ENCODE results near the gene GDA. TPM values are rescaled to one million over a fixed set of nuclear protein-coding genes. Genes with fewer than 3 reads are reported as not detected.

GDA gene
- total and polyA plus RNA-seq, 9 of the 15 experiments (the other 6 are each of a cell fraction or from before 2014, with no cell fraction given), result 4.5 to 18.0 (median 12.7) TPM

DNA sequence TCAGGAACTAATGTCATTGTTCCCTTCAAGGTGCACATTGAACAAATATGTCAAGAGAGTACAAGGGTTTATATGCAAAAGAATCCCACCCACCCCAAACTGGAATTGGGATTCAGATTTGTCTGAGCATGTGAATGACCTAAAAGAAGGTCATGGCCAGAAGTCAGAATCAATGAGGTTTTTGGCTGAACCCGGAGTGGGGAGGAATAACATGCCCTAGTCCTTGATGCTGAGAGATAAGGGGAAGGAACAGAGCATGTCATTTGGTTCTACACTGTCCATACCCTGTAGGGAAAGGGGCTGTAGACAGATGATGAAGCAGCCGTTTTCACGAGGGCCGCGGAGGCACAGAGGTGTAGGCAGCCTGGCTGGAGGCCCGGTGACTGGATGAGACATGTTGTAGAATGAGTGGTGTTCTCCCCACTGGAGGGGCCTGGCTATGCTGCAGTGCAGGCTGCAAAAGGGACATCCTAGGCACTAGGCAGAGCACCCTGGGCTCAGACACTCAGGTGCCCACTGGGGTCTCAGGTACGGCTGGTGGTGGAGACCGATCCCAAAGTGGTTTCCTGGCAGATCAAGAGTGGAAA, 149.9 kb downstream of the GDA start:
- H3K9me1 ChIP-seq (ENCODE audit: control insufficient read depth, insufficient read depth, low read length), result no peaks in the 10 kb centered on the region
- H2AFZ ChIP-seq (ENCODE audit: low read depth, low read length), result no peak overlapping the region
- DNase-seq (ENCODE audit: extremely low read depth in 1 of 4, low spot score in 3 of 4) (no peak), FAIRE-seq (no peak), ATAC-seq (no peak)
- WGBS (ENCODE audit: insufficient coverage, low coverage, missing lambda C conversion rate), result 3% methylated on average over 8 of the region's 8 CpGs
- H3K4me2 ChIP-seq (ENCODE audit: insufficient read depth, low read length), result no peak overlapping the region
- intact Hi-C loops (cut with micrococcal nuclease) (loop anchor here (10.0 kb wide), 1 partner anchor 96 kb away; no protein-coding TSS in a partner anchor), in situ Hi-C loops (cut with MboI) (loop anchor here (25.0 kb wide), 1 partner anchor 888 kb away; no protein-coding TSS in a partner anchor)
- H3K36me3 ChIP-seq (ENCODE audit: control insufficient read depth, insufficient read depth, low read length), result no peaks in the 10 kb centered on the region
- H4K20me1 ChIP-seq (replicated peaks; ENCODE audit: control insufficient read depth, insufficient read depth, low read length), result no peaks in the 10 kb centered on the region
- H3K9me3 ChIP-seq (replicated peaks; ENCODE audit: control insufficient read depth, insufficient read depth, low read depth, low read length), result no peaks in the 10 kb centered on the region
- peaks cover 0 to 12% of the 10 kb centered on the region in 2 experiments; a peak in 3 of 5 replicates for H3K27me3 ChIP-seq (ENCODE audit: control insufficient read depth in 2 of 2, insufficient read depth in 2 of 2, low read length in 2 of 2)
- H3K79me2 ChIP-seq (ENCODE audit: control insufficient read depth, insufficient read depth, low read length), result no peaks in the 10 kb centered on the region
- POLR2A ChIA-PET, result no interaction called here
- no TSS peak for BruUV-seq (replicated peaks)
- TF ChIP-seq ZNF124 (CRISPR knock-in tag; IDR thresholded peaks at IDR 0.05), result no peak
- TF ChIP-seq, protein P1, sequence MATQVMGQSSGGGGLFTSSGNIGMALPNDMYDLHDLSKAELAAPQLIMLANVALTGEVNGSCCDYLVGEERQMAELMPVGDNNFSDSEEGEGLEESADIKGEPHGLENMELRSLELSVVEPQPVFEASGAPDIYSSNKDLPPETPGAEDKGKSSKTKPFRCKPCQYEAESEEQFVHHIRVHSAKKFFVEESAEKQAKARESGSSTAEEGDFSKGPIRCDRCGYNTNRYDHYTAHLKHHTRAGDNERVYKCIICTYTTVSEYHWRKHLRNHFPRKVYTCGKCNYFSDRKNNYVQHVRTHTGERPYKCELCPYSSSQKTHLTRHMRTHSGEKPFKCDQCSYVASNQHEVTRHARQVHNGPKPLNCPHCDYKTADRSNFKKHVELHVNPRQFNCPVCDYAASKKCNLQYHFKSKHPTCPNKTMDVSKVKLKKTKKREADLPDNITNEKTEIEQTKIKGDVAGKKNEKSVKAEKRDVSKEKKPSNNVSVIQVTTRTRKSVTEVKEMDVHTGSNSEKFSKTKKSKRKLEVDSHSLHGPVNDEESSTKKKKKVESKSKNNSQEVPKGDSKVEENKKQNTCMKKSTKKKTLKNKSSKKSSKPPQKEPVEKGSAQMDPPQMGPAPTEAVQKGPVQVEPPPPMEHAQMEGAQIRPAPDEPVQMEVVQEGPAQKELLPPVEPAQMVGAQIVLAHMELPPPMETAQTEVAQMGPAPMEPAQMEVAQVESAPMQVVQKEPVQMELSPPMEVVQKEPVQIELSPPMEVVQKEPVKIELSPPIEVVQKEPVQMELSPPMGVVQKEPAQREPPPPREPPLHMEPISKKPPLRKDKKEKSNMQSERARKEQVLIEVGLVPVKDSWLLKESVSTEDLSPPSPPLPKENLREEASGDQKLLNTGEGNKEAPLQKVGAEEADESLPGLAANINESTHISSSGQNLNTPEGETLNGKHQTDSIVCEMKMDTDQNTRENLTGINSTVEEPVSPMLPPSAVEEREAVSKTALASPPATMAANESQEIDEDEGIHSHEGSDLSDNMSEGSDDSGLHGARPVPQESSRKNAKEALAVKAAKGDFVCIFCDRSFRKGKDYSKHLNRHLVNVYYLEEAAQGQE (IDR thresholded peaks at IDR 0.05; ENCODE audit: borderline replicate concordance), result no peak
- TF ChIP-seq, protein P1 (CRISPR knock-in tag; IDR thresholded peaks at IDR 0.05; ENCODE audit: low read depth), result no peak
- TF ChIP-seq NFXL1 (CRISPR knock-in tag; IDR thresholded peaks at IDR 0.05), result no peak
- no peak for TF ChIP-seq BACH1 (tag; IDR thresholded peaks at IDR 0.05)
- no peak for TF ChIP-seq CREBBP (IDR thresholded peaks at IDR 0.05; ENCODE audit: low read depth, low read length)
- no peak for TF ChIP-seq DIDO1 (tag; IDR thresholded peaks at IDR 0.05; ENCODE audit: low read depth)
- no peak for TF ChIP-seq HEY1 (CRISPR knock-in tag; IDR thresholded peaks at IDR 0.05; ENCODE audit: borderline replicate concordance)
- TF ChIP-seq, protein P2, sequence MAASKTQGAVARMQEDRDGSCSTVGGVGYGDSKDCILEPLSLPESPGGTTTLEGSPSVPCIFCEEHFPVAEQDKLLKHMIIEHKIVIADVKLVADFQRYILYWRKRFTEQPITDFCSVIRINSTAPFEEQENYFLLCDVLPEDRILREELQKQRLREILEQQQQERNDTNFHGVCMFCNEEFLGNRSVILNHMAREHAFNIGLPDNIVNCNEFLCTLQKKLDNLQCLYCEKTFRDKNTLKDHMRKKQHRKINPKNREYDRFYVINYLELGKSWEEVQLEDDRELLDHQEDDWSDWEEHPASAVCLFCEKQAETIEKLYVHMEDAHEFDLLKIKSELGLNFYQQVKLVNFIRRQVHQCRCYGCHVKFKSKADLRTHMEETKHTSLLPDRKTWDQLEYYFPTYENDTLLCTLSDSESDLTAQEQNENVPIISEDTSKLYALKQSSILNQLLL (CRISPR knock-in tag; IDR thresholded peaks at IDR 0.05; ENCODE audit: borderline replicate concordance), result no peak
- TF ChIP-seq ZBED1 (IDR thresholded peaks at IDR 0.05), result no peak
- TF ChIP-seq RNF2 (IDR thresholded peaks at IDR 0.05), result no peak
- TF ChIP-seq ZFP1 (CRISPR knock-in tag; IDR thresholded peaks at IDR 0.05), result no peak
- TF ChIP-seq ZNF197 (CRISPR knock-in tag; IDR thresholded peaks at IDR 0.05; ENCODE audit: low read depth), result no peak
- TF ChIP-seq ZNF324 (CRISPR knock-in tag; IDR thresholded peaks at IDR 0.05), result no peak
- TF ChIP-seq PRMT5 (CRISPR knock-in tag; IDR thresholded peaks at IDR 0.05), result no peak
- H3K4me3 ChIP-seq, result no peak overlapping the region
- no peak overlapping the region for H3K9ac ChIP-seq (ENCODE audit: insufficient read depth in 1 of 2, low read depth in 2 of 2, low read length in 2 of 2)
- H3K27ac ChIP-seq (ENCODE audit: extremely low read depth, low read depth, low read length), result no peak overlapping the region
- H3K4me1 ChIP-seq (replicated peaks in 1 of 2; ENCODE audit: control insufficient read depth in 2 of 2, insufficient read depth in 2 of 2, low read length in 2 of 2), result no peaks in the 10 kb centered on the region; a peak in 1 of 5 replicates
- CTCF ChIA-PET (ENCODE audit: low intra/inter-chr PET ratio), result no interaction called here
